ENCODE data around the gene CABYR.
A peak's percentile ranks its signal among the peaks of the same experiment; 100 is the strongest.

The CABYR gene

DNA sequence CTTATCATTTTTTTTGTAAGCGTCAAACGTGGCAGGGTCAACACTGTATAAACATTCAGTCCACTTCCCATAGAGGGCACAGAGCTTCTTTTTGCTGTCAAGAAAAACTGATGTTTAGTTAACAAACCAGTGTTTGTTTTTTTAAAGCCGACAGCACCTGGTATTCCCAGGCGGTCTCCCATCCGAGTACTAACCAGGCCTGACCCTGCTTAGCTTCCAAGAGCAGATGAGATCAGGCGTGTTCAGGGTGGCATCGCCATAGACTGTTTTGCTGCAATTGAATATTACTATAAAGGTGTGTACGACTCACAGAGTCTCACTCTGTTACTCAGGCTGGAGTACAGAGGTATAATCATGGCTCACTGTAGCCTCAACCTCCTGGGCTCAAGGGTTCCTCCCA, 31.5 kb downstream of the CABYR start:
- TF ChIP-seq, protein P1, sequence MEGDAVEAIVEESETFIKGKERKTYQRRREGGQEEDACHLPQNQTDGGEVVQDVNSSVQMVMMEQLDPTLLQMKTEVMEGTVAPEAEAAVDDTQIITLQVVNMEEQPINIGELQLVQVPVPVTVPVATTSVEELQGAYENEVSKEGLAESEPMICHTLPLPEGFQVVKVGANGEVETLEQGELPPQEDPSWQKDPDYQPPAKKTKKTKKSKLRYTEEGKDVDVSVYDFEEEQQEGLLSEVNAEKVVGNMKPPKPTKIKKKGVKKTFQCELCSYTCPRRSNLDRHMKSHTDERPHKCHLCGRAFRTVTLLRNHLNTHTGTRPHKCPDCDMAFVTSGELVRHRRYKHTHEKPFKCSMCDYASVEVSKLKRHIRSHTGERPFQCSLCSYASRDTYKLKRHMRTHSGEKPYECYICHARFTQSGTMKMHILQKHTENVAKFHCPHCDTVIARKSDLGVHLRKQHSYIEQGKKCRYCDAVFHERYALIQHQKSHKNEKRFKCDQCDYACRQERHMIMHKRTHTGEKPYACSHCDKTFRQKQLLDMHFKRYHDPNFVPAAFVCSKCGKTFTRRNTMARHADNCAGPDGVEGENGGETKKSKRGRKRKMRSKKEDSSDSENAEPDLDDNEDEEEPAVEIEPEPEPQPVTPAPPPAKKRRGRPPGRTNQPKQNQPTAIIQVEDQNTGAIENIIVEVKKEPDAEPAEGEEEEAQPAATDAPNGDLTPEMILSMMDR (IDR thresholded peaks at IDR 0.05; ENCODE audit: control extremely low read depth, extremely low read depth, low read depth, missing control alignments), result no peak
- CTCF ChIA-PET, result interaction anchor here (1.4 kb wide), 1 partner anchor 29 kb away, joined by 3 read pairs; no protein-coding TSS in a partner anchor
- POLR2A ChIA-PET, result no interaction called here
- no peak for DNase-seq (ENCODE audit: extremely low spot score)

DNA sequence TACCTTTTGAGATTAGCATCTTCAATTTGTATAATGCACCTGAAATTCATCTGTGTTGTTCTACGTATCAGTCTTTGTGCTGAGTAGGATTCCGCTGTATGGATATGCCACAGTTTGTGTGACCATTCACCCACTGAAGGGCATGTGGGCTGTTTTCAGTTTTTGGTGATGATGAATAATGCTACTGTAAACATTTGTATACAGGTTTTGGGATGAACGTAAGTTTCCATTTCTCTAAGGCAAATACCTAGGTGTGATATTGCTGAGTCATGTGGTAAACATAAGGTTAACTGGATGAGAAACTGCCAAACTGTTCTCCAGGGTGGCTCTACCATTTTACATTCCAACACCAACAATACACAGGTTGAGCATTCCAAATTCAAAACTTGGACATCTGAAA, 35.1 kb downstream of the CABYR start:
- DNase-seq (ENCODE audit: extremely low spot score), result no peak
- ChIA-PET POLR2A (no interaction called here), CTCF (interaction anchor here (0.9 to 1.8 kb wide), 2 partner anchors 14 to 315 kb away, joined by 5 read pairs; no protein-coding TSS in a partner anchor)
- TF ChIP-seq, protein P1 (IDR thresholded peaks at IDR 0.05; ENCODE audit: control extremely low read depth, extremely low read depth, low read depth, missing control alignments), result no peak

DNA sequence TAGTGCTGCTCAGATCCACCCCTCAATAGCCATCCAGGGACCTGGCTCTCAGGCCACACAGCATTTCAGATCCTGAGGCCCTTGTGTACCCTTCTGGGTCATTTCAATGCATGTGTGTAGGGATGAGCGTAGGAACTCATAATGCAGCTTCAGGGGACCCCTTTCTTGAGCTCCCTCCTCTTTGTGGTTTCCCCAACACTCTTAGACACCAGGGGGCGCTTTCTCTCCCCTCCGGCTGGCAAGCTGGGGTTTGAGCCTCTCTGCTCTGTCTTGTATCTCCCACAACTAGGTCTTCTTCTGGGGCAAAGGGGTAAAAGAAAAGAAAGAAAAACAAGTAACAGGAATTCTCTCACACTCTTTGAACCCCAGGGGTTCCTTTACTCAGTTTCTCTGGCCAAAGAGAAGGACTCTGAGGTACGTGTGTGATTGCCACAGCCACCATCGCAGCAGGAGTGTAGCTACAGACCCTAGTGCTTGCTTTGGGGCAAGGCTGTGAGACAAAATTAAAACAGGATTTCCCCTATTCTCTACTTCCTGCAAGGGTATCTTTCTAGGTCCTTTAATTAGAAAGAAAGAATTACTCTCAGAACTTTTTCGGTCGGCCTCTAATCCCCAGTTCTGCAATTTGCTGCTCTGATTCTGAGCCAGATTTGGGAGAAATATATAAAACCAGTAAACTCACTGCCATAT, 38.0 kb downstream of the CABYR start:
- CTCF ChIA-PET, result interaction anchor here (0.7 to 3.2 kb wide), 25 partner anchors 10 to 495 kb away, joined by 3 to 106 read pairs (median 4); partner anchors contain the start of gene CABYR
- POLR2A ChIA-PET, result no interaction called here
- peak; percentile 66 for DNase-seq (ENCODE audit: extremely low spot score)

DNA sequence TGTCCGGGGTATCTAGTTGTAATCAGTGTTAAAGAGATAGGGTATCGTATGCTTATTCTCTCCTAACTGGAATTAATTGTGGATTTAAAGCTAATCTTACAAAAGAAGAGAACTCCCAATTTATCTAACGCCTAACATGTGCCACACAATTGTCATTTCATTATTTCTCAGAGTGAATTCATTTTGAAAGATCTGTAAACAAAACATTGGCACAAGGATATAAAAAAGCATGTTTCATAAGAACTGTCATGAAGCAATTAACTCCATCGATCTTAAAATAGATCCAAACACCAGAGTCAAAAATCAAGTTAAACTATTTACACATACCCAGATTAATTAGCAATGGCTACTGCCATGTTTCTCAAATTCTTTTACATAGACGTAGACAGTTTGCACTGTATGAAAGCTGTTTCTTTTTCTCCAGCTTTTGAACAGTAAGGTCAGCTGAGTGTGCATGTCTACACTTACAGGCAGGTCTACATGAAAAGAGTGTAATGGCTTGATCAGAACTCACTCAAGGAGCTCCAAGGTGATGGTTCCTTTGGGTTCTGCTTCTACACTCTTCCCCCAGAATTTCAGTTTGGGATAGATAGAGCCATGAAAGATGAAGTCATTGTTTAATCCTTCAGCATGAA, 38.8 kb downstream of the CABYR start:
- ChIA-PET CTCF (interaction anchor here (0.8 to 3.2 kb wide), 12 partner anchors 12 to 312 kb away, joined by 3 to 106 read pairs (median 6); partner anchors contain the start of gene CABYR), POLR2A (no interaction called here)
- no peak for DNase-seq (ENCODE audit: extremely low spot score)
- TF ChIP-seq, protein P1 (IDR thresholded peaks at IDR 0.05; ENCODE audit: control extremely low read depth, extremely low read depth, low read depth, missing control alignments), result no peak

More for the DNA sequence above, 38.0 kb downstream of the CABYR start:
- TF ChIP-seq, protein P1 (IDR thresholded peaks at IDR 0.05; ENCODE audit: control extremely low read depth, extremely low read depth, low read depth, missing control alignments), result peak; percentile 79

DNA sequence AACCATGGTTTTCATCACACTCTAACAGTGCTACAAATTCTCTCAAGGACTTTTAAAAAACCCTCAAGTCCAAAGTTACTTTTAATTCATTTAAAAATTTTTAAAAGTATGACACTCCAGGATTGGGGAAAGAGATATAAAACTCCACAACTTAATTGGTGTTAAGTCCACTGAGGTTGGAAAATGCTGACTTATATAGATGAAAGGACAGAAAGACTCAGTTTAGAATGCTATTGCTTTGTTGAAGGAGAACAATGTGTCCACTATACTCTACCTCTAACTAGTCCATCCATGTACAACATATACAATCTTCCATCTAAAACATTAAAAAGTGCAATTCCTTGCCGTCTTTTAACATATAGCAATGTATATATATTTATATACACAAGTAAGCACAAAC, 41.2 kb downstream of the CABYR start:
- POLR2A ChIA-PET, result no interaction called here
- DNase-seq (ENCODE audit: extremely low spot score), result no peak
- CTCF ChIA-PET, result interaction anchor here (1.3 to 1.5 kb wide), 2 partner anchors 9 to 24 kb away, joined by 3 to 4 read pairs; no protein-coding TSS in a partner anchor
- TF ChIP-seq, protein P1 (IDR thresholded peaks at IDR 0.05; ENCODE audit: control extremely low read depth, extremely low read depth, low read depth, missing control alignments), result no peak

DNA sequence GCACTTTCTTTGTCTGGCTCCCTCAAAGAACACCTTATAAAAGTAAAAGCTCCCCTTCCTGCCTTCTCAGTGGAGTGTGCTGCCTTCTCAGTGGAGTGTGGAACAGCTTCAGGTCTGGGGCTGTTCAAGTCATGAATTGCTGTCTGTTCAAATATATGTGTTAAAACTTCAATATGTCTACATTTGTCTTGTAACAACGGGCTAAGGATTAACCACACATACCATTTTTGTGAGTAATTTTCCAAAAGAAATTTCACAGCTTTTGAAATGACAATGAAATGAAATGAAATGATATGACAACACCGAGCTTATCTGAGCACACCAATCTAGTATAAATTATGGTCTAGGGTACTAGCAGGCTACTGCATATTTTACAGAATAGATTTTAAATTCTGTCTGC, 42.9 kb downstream of the CABYR start:
- POLR2A ChIA-PET, result no interaction called here
- TF ChIP-seq, protein P1 (IDR thresholded peaks at IDR 0.05; ENCODE audit: control extremely low read depth, extremely low read depth, low read depth, missing control alignments), result no peak
- CTCF ChIA-PET, result interaction anchor here (0.8 to 1.9 kb wide), 3 partner anchors 10 to 97 kb away, joined by 3 to 8 read pairs (median 5); no protein-coding TSS in a partner anchor
- no peak for DNase-seq (ENCODE audit: extremely low spot score)

Data from GM10248 (cell line).